Measurements from ENCODE around the gene NEXN.
"Not testable (repeated sequence)": the region's sequence is repeated elsewhere in the genome, so short reads cannot be mapped to it uniquely, and the experiment has no call there.

NEXN gene

DNA sequence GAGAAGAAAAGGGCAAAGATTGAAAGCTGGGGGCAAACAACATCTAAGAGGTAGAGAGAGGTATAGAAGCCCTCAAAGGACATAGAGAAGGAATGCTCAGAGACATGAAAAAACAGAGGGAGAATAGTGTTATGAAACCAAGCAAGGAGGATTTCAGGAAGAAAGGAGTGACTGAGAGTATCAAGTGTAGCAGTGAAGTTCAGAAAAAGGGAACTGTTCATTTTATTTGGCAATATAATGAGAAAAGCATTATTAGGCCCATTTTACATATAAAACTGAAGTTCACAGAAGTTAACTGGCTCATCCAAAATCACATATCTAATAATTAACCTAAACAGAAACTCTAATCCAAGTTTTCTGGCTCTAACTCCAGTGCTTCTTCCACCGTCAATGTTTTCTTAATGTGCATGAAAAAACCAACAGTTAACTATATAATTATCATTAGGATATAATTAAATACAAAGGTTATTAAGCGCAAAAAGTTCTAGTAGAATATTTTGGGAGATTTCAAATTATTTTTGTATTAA lies 17.7 kb downstream of the NEXN start:
- DNase-seq (ENCODE audit: low read depth, low spot score) = no peak

DNA sequence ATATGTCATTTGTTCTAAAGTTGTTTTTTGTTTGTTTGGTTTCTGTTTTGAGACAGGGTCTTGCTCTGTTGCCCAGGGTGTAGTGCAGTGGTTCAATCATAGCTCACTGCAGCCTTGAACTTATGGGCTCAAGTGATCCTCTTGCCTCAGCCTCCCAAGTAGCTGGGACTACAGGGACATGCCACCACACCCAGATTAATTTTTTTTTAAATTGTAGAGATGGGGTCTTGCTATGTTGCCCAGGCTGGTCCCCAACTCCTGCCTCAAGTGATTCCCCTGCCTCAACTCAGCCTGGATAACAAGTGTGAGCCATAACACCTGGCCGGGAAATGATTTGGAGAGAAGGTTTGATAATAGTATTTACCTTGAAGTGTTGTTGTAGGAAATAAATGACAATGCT lies 18.2 kb downstream of the NEXN start:
- no peak for DNase-seq (ENCODE audit: low read depth, low spot score)

GRCh38 chr1:77910116-77910515 lies 21.7 kb downstream of the NEXN start:
- DNase-seq (ENCODE audit: low read depth, low spot score) = no peak

- DNase-seq (ENCODE audit: low read depth, low spot score) = not testable (repeated sequence)
Measured at GRCh38 chr1:77918918-77919317, 30.5 kb downstream of the NEXN start.

- no peak for DNase-seq (ENCODE audit: low read depth, low spot score)
Measured at GRCh38 chr1:77925518-77925917, 37.1 kb downstream of the NEXN start.

GRCh38 chr1:77925956-77926355 lies 37.5 kb downstream of the NEXN start:
- DNase-seq (ENCODE audit: low read depth, low spot score) = no peak

DNA sequence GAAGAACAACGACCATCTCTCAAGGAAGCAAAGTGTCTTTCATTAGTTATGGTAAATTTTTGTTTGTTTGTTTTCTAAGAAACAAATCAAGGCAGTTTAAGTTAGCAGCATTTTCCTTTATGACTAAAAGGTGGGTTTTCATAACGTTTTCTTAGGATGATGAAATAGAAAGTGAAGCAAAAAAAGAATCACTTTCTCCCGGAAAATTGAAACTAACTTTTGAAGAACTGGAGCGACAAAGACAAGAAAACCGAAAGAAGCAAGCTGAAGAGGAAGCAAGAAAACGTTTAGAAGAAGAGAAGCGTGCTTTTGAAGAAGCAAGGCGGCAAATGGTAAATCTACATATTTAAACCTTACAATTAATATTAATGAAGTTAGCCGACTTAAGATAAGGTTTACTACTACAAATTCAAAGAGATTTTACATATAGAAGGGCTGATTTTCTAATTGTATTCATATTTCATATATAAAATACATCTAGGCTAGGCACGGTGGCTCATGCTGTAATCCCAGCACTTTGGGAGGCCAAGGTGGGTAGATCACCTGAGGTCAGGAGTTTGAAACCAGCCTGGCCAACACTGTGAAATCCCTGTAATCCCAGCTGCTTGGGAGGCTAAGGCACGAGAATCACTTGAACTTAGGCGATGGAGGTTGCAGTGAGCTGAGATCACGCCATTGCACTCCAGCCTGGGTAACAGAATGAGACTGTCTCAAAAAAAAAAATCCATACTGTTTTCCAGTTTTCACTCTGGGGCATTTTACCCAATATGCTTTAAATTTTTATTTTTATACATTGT lies 38.3 kb downstream of the NEXN start:
- no peak for DNase-seq (ENCODE audit: low read depth, low spot score)

DNA sequence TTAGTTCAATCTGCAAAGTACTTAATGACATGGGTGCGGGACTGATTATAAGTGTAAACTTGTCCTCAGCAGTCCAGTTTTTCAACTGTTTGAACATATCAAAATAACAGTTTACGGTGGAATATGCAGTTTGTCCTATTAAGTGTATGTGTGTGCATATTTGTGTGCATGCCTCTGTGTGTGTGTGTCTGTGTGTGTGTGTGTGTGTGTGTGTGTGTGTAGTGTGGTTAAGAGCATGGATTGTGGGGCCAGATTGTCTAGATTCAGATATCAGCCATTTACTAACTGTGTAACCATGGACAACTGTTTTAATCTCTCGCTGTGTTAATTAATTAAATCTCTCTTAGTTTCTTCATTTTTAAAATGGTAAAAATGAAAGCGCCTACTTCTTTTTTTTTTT lies 39.0 kb downstream of the NEXN start:
- DNase-seq (ENCODE audit: low read depth, low spot score) = no peak

GRCh38 chr1:77929806-77930205 lies 41.4 kb downstream of the NEXN start:
- DNase-seq (ENCODE audit: low read depth, low spot score) = no peak

DNA sequence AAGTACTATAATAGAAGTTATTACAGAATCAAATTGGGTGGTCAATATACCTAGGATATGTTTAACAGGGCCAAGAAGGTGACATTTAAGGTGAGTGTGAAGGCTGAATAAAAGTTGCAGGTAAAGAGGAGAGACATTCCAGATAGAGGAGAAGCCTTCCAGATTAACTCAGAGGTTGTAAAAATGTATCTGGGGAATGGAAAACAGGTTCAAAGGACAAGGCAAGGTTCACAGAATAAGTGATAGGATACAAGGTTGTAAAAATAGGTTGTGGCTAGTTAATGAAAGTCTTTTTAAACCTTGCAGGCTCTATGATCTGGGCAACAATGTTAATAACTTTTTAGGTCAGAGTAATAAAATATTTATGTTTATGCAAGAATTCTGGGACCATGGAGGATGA lies 50.2 kb downstream of the NEXN start:
- DNase-seq (ENCODE audit: low read depth, low spot score) = no peak

- no peak for DNase-seq (ENCODE audit: low read depth, low spot score)
Measured at GRCh38 chr1:77940921-77941570, 52.6 kb downstream of the NEXN start.

DNA sequence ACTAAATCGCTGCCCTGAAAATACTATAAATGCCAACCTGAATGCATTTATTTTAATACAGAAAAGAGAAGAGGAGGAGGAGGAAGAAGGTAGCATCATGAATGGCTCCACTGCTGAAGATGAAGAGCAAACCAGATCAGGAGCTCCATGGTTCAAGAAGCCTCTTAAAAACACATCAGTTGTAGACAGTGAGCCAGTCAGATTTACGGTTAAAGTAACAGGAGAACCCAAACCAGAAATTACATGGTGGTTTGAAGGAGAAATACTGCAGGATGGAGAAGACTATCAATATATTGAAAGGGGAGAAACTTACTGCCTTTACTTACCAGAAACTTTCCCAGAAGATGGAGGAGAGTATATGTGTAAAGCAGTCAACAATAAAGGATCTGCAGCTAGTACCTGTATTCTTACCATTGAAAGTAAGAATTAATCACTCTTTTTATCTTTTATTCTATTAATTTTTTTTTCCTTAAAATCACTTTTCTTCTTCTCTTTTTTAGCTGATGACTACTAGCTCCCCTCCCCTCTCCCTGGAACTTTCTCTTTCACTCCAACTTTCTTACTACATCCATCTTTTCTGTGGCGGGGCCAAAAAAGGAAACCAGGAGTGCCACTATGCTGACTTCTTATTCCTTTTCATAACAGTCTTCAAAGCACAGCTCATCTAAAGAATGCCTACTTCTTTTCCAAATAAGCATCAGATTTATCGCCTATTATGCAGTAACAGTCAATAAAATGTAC lies 54.1 kb downstream of the NEXN start:
- DNase-seq (ENCODE audit: low read depth, low spot score) = no peak

GRCh38 chr1:77945345-77945744 lies 56.9 kb downstream of the NEXN start:
- DNase-seq (ENCODE audit: low read depth, low spot score) = no peak

- no peak for DNase-seq (ENCODE audit: low read depth, low spot score)
Measured at GRCh38 chr1:77948841-77949424, 60.5 kb downstream of the NEXN start.

DNA sequence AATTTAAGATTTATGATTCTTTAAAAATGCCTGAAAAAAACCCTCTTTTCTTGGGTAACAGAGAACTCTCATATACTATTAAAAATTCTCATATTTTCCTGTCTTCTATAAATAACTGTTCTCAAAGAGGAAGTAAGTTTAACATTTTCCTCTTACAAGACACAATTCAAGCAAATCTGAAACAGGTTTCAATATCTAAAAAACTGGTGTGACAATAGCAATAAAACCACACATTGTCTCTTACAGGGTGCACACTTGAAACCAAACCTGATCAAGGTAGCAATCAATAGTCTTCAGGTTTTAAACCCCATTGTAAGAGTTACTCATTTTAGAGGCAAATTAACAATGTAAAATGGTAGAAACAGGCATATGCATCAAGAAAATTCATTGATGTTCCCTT lies 62.4 kb downstream of the NEXN start:
- no peak for DNase-seq (ENCODE audit: low read depth, low spot score)

DNA sequence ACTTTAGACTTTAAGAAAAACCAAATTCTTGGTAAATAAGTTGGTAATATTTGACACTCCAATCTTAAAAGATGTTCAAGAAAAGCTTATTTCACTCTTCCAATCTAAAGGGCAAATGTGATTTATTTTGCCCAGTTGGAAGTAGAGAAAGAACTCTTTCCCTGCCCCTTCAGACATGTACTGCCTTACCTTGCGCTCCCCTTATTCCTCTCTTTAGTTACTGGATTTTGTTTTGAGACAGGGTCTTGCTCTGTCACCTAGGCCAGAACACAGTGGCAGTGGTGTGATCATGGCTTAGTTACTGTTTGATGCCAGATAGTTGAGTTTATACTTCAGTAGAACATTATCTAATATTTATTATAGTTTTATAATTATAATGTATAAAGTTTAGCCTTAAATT lies 62.9 kb downstream of the NEXN start:
- no peak for DNase-seq (ENCODE audit: low read depth, low spot score)

- no peak for DNase-seq (ENCODE audit: low read depth, low spot score)
Measured at GRCh38 chr1:77953907-77954306, 65.5 kb downstream of the NEXN start.

- DNase-seq (ENCODE audit: low read depth, low spot score) = no peak
Measured at GRCh38 chr1:77954521-77954920, 66.1 kb downstream of the NEXN start.

DNA sequence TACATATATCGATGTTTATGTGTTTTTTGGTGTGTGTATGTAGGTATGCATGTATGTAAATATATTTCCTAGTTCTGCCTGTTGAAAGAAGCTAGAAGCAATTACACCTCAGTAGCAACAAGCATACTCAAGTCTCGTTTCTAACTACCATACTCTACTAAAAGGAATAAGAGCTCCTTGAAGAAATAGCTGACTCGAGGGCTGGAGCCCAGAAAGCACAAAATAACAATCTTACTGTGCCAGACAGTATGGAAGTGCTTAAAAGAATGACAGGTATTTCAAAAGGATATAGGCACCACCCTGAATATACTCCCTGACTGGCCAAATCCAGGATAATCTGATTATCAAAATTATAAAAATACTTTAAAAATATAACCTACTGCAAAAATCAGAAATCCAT lies 67.3 kb downstream of the NEXN start:
- DNase-seq (ENCODE audit: low read depth, low spot score) = no peak

DNA sequence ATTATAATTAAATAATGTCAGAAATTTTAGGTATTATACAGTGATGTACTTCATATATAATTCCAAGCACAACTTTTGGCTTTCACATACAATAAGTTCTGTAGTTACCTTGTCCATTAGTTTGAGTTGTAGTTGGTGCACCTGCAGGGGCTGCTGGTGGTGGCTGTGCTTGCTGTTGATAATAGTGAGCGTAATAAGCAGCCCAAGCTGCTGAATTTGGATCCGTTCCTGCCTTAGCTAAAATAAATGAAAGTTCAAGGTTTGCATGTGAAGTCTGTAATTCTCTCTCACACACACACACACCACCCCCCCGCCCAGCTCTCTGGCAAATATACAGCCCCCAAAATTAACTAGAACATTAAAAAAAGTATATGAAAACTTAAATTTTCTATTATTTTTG lies 68.0 kb downstream of the NEXN start:
- no peak for DNase-seq (ENCODE audit: low read depth, low spot score)

DNA sequence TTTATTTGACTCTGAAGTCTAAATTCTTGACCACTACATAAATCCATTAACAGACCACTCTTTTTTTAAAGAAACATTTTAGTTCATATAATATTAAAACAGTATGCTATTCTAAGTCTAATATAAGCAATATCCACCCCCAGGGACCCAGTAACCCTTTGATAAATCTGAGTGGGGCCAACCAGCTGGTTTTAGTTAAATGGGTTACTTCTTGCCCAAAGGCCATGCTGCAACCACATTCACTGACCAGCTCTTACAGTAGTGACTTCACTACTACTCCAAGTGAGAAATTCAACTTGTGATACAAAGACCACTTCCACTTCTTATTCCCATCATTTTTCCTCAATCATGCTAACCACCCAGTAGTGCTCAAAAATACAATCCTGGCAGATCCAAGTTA lies 70.0 kb downstream of the NEXN start:
- no peak for DNase-seq (ENCODE audit: low read depth, low spot score)

DNA sequence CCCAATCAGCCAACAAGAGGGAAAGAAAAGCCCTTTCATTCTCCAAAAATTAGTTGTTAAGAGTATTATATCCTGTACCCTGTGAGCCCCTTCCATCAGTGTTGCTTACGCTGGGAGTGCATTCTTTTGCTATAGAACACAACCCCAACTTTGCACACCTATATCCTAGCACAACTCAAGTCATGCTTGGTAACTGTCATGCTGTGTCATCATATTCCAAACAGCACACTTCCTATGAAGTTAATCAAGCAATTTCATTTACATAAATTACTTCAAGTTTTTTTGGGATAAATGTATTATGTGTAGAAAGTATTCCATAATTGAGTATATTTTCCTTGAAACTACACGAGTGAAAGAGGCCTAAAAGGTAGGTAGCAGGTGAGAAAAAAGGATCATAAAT lies 70.4 kb downstream of the NEXN start:
- DNase-seq (ENCODE audit: low read depth, low spot score) = no peak
